Stimulated activated CD4-positive, alpha-beta T cell treated with anti-CD3 and anti-CD28 coated beads, Interleukin-15, amount 100 ng/mL, for 24 hours (primary cell): ENCODE measurements around the gene FAM83B.

Experiments
- DNase-seq: peaks from one replicate; pipeline ENCODE4 v3.0.0-alpha.2; 2020

Gene FAM83B

GRCh38 chr6:54981276-54981609 lies 134.7 kb downstream of the FAM83B start:
- DNase-seq: no peak

GRCh38 chr6:54981647-54982046 lies 135.1 kb downstream of the FAM83B start:
- no peak for DNase-seq

- no peak for DNase-seq
These were observed 141.2 kb downstream of the FAM83B start for GRCh38 chr6:54987633-54988290.

DNA sequence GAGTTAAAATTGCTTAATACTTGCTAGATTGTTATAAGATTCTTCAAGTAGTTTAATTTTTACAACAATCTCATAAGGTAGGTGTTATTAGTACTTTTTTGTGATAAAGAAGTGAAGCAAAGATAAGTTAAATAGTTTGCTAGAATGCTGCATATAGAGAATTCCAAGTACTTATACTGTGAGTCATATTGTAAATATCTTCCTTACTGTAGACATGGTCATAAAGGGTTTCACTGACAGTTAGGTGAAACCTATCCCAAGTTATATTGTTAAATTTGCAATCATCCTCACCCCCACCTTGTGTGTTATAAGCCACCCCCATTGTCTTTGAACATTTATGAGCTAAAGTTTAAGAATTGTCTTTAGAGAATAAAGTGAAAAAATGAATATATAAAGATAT lies 142.0 kb downstream of the FAM83B start:
- DNase-seq: no peak

- no peak for DNase-seq
These were observed 143.4 kb downstream of the FAM83B start for GRCh38 chr6:54990001-54990400.
